ENCODE measurements around the gene ZNF414.

The ZNF414 gene

GRCh38 chr19:8490873-8491272 lies 23.1 kb downstream of the ZNF414 start:
- Mint-ChIP-seq H3K27ac (no peak overlapping the region), H3K4me1 (ENCODE audit: low read depth) (peaks cover 29% of the 10 kb centered on the region), H3K27me3 (ENCODE audit: low read depth) (no peaks in the 10 kb centered on the region), H3K36me3 (ENCODE audit: low read depth) (peaks cover 27% of the 10 kb centered on the region), H3K4me3 (no peak overlapping the region), H3K9me3 (no peaks in the 10 kb centered on the region)
- no peak for DNase-seq (ENCODE audit: low spot score)

GRCh38 chr19:8490395-8490760 lies 23.6 kb downstream of the ZNF414 start:
- H3K27me3 Mint-ChIP-seq (ENCODE audit: low read depth): no peaks in the 10 kb centered on the region
- no peak for DNase-seq (ENCODE audit: low spot score)
- H3K4me3 Mint-ChIP-seq: no peak overlapping the region
- peaks cover 25% of the 10 kb centered on the region for H3K4me1 Mint-ChIP-seq (ENCODE audit: low read depth)
- no peak overlapping the region for H3K27ac Mint-ChIP-seq
- H3K36me3 Mint-ChIP-seq (ENCODE audit: low read depth): peaks cover 28% of the 10 kb centered on the region
- H3K9me3 Mint-ChIP-seq: no peaks in the 10 kb centered on the region

GRCh38 chr19:8489561-8490394 lies 24.2 kb downstream of the ZNF414 start:
- Mint-ChIP-seq H3K36me3 (ENCODE audit: low read depth) (peaks cover 34% of the 10 kb centered on the region), H3K9me3 (no peaks in the 10 kb centered on the region), H3K27ac (no peak overlapping the region), H3K4me1 (ENCODE audit: low read depth) (peaks cover 25% of the 10 kb centered on the region), H3K27me3 (ENCODE audit: low read depth) (no peaks in the 10 kb centered on the region), H3K4me3 (no peak overlapping the region)
- no peak for DNase-seq (ENCODE audit: low spot score)

GRCh38 chr19:8488365-8488764 lies 25.6 kb downstream of the ZNF414 start:
- no peaks in the 10 kb centered on the region for H3K9me3 Mint-ChIP-seq
- no peak overlapping the region for H3K4me3 Mint-ChIP-seq
- peak overlapping the region; percentile 85 for H3K27ac Mint-ChIP-seq
- H3K36me3 Mint-ChIP-seq (ENCODE audit: low read depth): peaks cover 45% of the 10 kb centered on the region
- no peaks in the 10 kb centered on the region for H3K27me3 Mint-ChIP-seq (ENCODE audit: low read depth)
- peaks cover 23% of the 10 kb centered on the region for H3K4me1 Mint-ChIP-seq (ENCODE audit: low read depth)
- no peak for DNase-seq (ENCODE audit: low spot score)

GRCh38 chr19:8487137-8487851 lies 26.7 kb downstream of the ZNF414 start:
- Mint-ChIP-seq H3K9me3 (no peaks in the 10 kb centered on the region), H3K27me3 (ENCODE audit: low read depth) (no peaks in the 10 kb centered on the region), H3K4me1 (ENCODE audit: low read depth) (peaks cover 26% of the 10 kb centered on the region), H3K4me3 (peak overlapping the region; percentile 57), H3K36me3 (ENCODE audit: low read depth) (peaks cover 54% of the 10 kb centered on the region), H3K27ac (peak overlapping the region; percentile 85)
- peak; percentile 39 for DNase-seq (ENCODE audit: low spot score)

- H3K27ac Mint-ChIP-seq: peak overlapping the region; percentile 85
- DNase-seq (ENCODE audit: low spot score): no peak
- peak overlapping the region; percentile 57 for H3K4me3 Mint-ChIP-seq
- H3K9me3 Mint-ChIP-seq: no peaks in the 10 kb centered on the region
- H3K4me1 Mint-ChIP-seq (ENCODE audit: low read depth): peaks cover 26% of the 10 kb centered on the region
- H3K36me3 Mint-ChIP-seq (ENCODE audit: low read depth): peaks cover 56% of the 10 kb centered on the region
- H3K27me3 Mint-ChIP-seq (ENCODE audit: low read depth): no peaks in the 10 kb centered on the region
Measured at GRCh38 chr19:8486661-8487136, 27.3 kb downstream of the ZNF414 start.

- H3K36me3 Mint-ChIP-seq (ENCODE audit: low read depth): peaks cover 64% of the 10 kb centered on the region
- H3K4me3 Mint-ChIP-seq: no peak overlapping the region
- DNase-seq (ENCODE audit: low spot score): no peak
- peaks cover 34% of the 10 kb centered on the region for H3K4me1 Mint-ChIP-seq (ENCODE audit: low read depth)
- no peaks in the 10 kb centered on the region for H3K27me3 Mint-ChIP-seq (ENCODE audit: low read depth)
- H3K9me3 Mint-ChIP-seq: no peaks in the 10 kb centered on the region
- H3K27ac Mint-ChIP-seq: peak overlapping the region; percentile 83
Measured at GRCh38 chr19:8485561-8486371, 28.2 kb downstream of the ZNF414 start.

- H3K4me3 Mint-ChIP-seq: no peak overlapping the region
- no peaks in the 10 kb centered on the region for H3K27me3 Mint-ChIP-seq (ENCODE audit: low read depth)
- no peaks in the 10 kb centered on the region for H3K9me3 Mint-ChIP-seq
- peaks cover 66% of the 10 kb centered on the region for H3K36me3 Mint-ChIP-seq (ENCODE audit: low read depth)
- DNase-seq (ENCODE audit: low spot score): no peak
- H3K27ac Mint-ChIP-seq: no peak overlapping the region
- peaks cover 36% of the 10 kb centered on the region for H3K4me1 Mint-ChIP-seq (ENCODE audit: low read depth)
Measured at GRCh38 chr19:8484331-8484894, 29.6 kb downstream of the ZNF414 start.

- Mint-ChIP-seq H3K27ac (peak overlapping the region; percentile 14), H3K36me3 (ENCODE audit: low read depth) (peaks cover 64% of the 10 kb centered on the region), H3K9me3 (no peaks in the 10 kb centered on the region), H3K4me3 (no peak overlapping the region), H3K4me1 (ENCODE audit: low read depth) (peaks cover 38% of the 10 kb centered on the region), H3K27me3 (ENCODE audit: low read depth) (no peaks in the 10 kb centered on the region)
- DNase-seq (ENCODE audit: low spot score): no peak
Measured at GRCh38 chr19:8483165-8483564, 30.8 kb downstream of the ZNF414 start.

- DNase-seq (ENCODE audit: low spot score): no peak
- no peak overlapping the region for H3K4me3 Mint-ChIP-seq
- no peaks in the 10 kb centered on the region for H3K9me3 Mint-ChIP-seq
- no peaks in the 10 kb centered on the region for H3K27me3 Mint-ChIP-seq (ENCODE audit: low read depth)
- peaks cover 38% of the 10 kb centered on the region for H3K4me1 Mint-ChIP-seq (ENCODE audit: low read depth)
- peaks cover 64% of the 10 kb centered on the region for H3K36me3 Mint-ChIP-seq (ENCODE audit: low read depth)
- peak overlapping the region; percentile 14 for H3K27ac Mint-ChIP-seq
Measured at GRCh38 chr19:8482696-8483095, 31.3 kb downstream of the ZNF414 start.

- Mint-ChIP-seq H3K36me3 (ENCODE audit: low read depth) (peaks cover 59% of the 10 kb centered on the region), H3K4me1 (ENCODE audit: low read depth) (peaks cover 32% of the 10 kb centered on the region), H3K4me3 (no peak overlapping the region), H3K27me3 (ENCODE audit: low read depth) (no peaks in the 10 kb centered on the region), H3K9me3 (no peaks in the 10 kb centered on the region), H3K27ac (peak overlapping the region; percentile 11)
- DNase-seq (ENCODE audit: low spot score): no peak
Measured at GRCh38 chr19:8481616-8482015, 32.4 kb downstream of the ZNF414 start.

GRCh38 chr19:8481201-8481600 lies 32.8 kb downstream of the ZNF414 start:
- Mint-ChIP-seq H3K4me3 (no peak overlapping the region), H3K27me3 (ENCODE audit: low read depth) (no peaks in the 10 kb centered on the region), H3K4me1 (ENCODE audit: low read depth) (peaks cover 28% of the 10 kb centered on the region), H3K9me3 (no peaks in the 10 kb centered on the region), H3K27ac (peak overlapping the region; percentile 11), H3K36me3 (ENCODE audit: low read depth) (peaks cover 58% of the 10 kb centered on the region)
- no peak for DNase-seq (ENCODE audit: low spot score)

- H3K4me3 Mint-ChIP-seq: no peak overlapping the region
- peak overlapping the region; percentile 27 for H3K27ac Mint-ChIP-seq
- peaks cover 34% of the 10 kb centered on the region for H3K4me1 Mint-ChIP-seq (ENCODE audit: low read depth)
Measured at GRCh38 chr19:8478598-8478997, 35.4 kb downstream of the ZNF414 start.

More at GRCh38 chr19:8478598-8478997, 35.4 kb downstream of the ZNF414 start:
- Mint-ChIP-seq H3K27me3 (ENCODE audit: low read depth) (no peaks in the 10 kb centered on the region), H3K9me3 (no peaks in the 10 kb centered on the region), H3K36me3 (ENCODE audit: low read depth) (peaks cover 62% of the 10 kb centered on the region)
- DNase-seq (ENCODE audit: low spot score): no peak
